Astrocyte (in vitro differentiated cells and primary cell): ENCODE results near the gene FAT1.

Experiments
- CTCF ChIP-seq: IDR thresholded peaks from 2 replicates; pipeline ENCODE4 v1.5.1; 2011; ENCODE audit warnings: low read depth, mild to moderate bottlenecking, inconsistent platforms, low read length, moderate library complexity; ENCODE audit not compliant: insufficient read depth
- EZH2 ChIP-seq: IDR thresholded peaks from 2 replicates; pipeline ENCODE4 v1.6.1; 2012; ENCODE audit warnings: mild to moderate bottlenecking, low read length, inconsistent platforms; ENCODE audit not compliant: insufficient read depth

GRCh38 chr4:186749611-186750281, 26.1 kb upstream of the FAT1 start:
- TF ChIP-seq EZH2 (no peak), CTCF (no peak)
